ENCODE data around the gene SLC28A2. TPM values are rescaled to one million over a fixed set of nuclear protein-coding genes. Genes with fewer than 3 reads are reported as not detected.
A peak's percentile ranks its signal among the peaks of the same experiment; 100 is the strongest.

The SLC28A2 gene
- total RNA-seq, result not detected

- H3K36me3 Mint-ChIP-seq (ENCODE audit: low read depth), result no peaks in the 10 kb centered on the region
- ChIA-PET POLR2A (no interaction called here), CTCF (no interaction called here)
- no peak for DNase-seq
- no peak within 1 kb of the TSS for H3K27ac Mint-ChIP-seq
- peaks cover 4% of the 10 kb centered on the region for H3K9me3 Mint-ChIP-seq
- no peaks in the 10 kb centered on the region for H3K4me1 Mint-ChIP-seq
- no peaks in the 10 kb centered on the region for H3K27me3 Mint-ChIP-seq
- no peak within 1 kb of the TSS for H3K4me3 Mint-ChIP-seq
Observed at GRCh38 chr15:45251888-45252287, at the start of gene SLC28A2. Gene SLC28A2, plus strand, starts transcription at chr15:45252234. Its CDS starts 982 bp downstream, at chr15:45253216.

GRCh38 chr15:45203182-45203581, 48.9 kb upstream of the SLC28A2 start:
- CTCF ChIA-PET, result interaction anchor here (1.3 to 9.7 kb wide), 6 partner anchors 10 to 197 kb away, joined by 3 to 163 read pairs (median 6); a partner anchor contains a TSS
- Mint-ChIP-seq H3K27ac (no peak overlapping the region), H3K4me1 (peaks cover 17% of the 10 kb centered on the region), H3K9me3 (no peaks in the 10 kb centered on the region), H3K27me3 (peaks cover 16% of the 10 kb centered on the region), H3K36me3 (ENCODE audit: low read depth) (peaks cover 4% of the 10 kb centered on the region), H3K4me3 (no peak overlapping the region)
- POLR2A ChIA-PET, result interaction anchor here (2.0 to 4.9 kb wide), 2 partner anchors 39 to 199 kb away, joined by 7 to 51 read pairs; a partner anchor contains a TSS
- DNase-seq, result no peak

GRCh38 chr15:45205192-45205591, 46.8 kb upstream of the SLC28A2 start:
- DNase-seq, result peak; percentile 73
- H3K4me3 Mint-ChIP-seq, result no peak overlapping the region
- peaks cover 16% of the 10 kb centered on the region for H3K27me3 Mint-ChIP-seq
- no peaks in the 10 kb centered on the region for H3K9me3 Mint-ChIP-seq
- H3K4me1 Mint-ChIP-seq, result peaks cover 4% of the 10 kb centered on the region
- POLR2A ChIA-PET, result interaction anchor here (0.6 to 2.0 kb wide), 3 partner anchors 29 to 197 kb away, joined by 3 to 7 read pairs (median 6); a partner anchor contains a TSS
- H3K27ac Mint-ChIP-seq, result no peak overlapping the region
- CTCF ChIA-PET, result interaction anchor here (0.7 to 9.7 kb wide), 16 partner anchors 10 to 226 kb away, joined by 3 to 163 read pairs (median 4); a partner anchor contains a TSS
- H3K36me3 Mint-ChIP-seq (ENCODE audit: low read depth), result no peaks in the 10 kb centered on the region

- H3K4me3 Mint-ChIP-seq, result no peak overlapping the region
- no peaks in the 10 kb centered on the region for H3K9me3 Mint-ChIP-seq
- peaks cover 10% of the 10 kb centered on the region for H3K27me3 Mint-ChIP-seq
- ChIA-PET CTCF (interaction anchor here (1.0 to 2.3 kb wide), 3 partner anchors 9 to 49 kb away, joined by 3 to 11 read pairs (median 6); no protein-coding TSS in a partner anchor), POLR2A (no interaction called here)
- no peaks in the 10 kb centered on the region for H3K4me1 Mint-ChIP-seq
- no peak for DNase-seq
- H3K27ac Mint-ChIP-seq, result no peak overlapping the region
- H3K36me3 Mint-ChIP-seq (ENCODE audit: low read depth), result no peaks in the 10 kb centered on the region
Observed at GRCh38 chr15:45212493-45212892, 39.5 kb upstream of the SLC28A2 start.

GRCh38 chr15:45221053-45221599, 30.9 kb upstream of the SLC28A2 start:
- POLR2A ChIA-PET, result no interaction called here
- CTCF ChIA-PET, result no interaction called here
- Mint-ChIP-seq H3K4me3 (no peak overlapping the region), H3K36me3 (ENCODE audit: low read depth) (no peaks in the 10 kb centered on the region), H3K4me1 (no peaks in the 10 kb centered on the region), H3K27me3 (peaks cover 32% of the 10 kb centered on the region), H3K9me3 (no peaks in the 10 kb centered on the region), H3K27ac (no peak overlapping the region)
- DNase-seq, result no peak

GRCh38 chr15:45221967-45222366, 30.1 kb upstream of the SLC28A2 start:
- peaks cover 32% of the 10 kb centered on the region for H3K27me3 Mint-ChIP-seq

GRCh38 chr15:45224621-45225217, 27.3 kb upstream of the SLC28A2 start:
- Mint-ChIP-seq H3K27ac (no peak overlapping the region), H3K36me3 (ENCODE audit: low read depth) (no peaks in the 10 kb centered on the region), H3K4me1 (no peaks in the 10 kb centered on the region), H3K27me3 (peaks cover 30% of the 10 kb centered on the region), H3K4me3 (no peak overlapping the region), H3K9me3 (no peaks in the 10 kb centered on the region)
- DNase-seq, result no peak
- CTCF ChIA-PET, result no interaction called here
- POLR2A ChIA-PET, result no interaction called here

More at GRCh38 chr15:45221967-45222366, 30.1 kb upstream of the SLC28A2 start:
- ChIA-PET CTCF (no interaction called here), POLR2A (no interaction called here)
- H3K36me3 Mint-ChIP-seq (ENCODE audit: low read depth), result no peaks in the 10 kb centered on the region
- H3K9me3 Mint-ChIP-seq, result no peaks in the 10 kb centered on the region
- no peak for DNase-seq
- H3K4me3 Mint-ChIP-seq, result no peak overlapping the region
- H3K27ac Mint-ChIP-seq, result no peak overlapping the region
- no peaks in the 10 kb centered on the region for H3K4me1 Mint-ChIP-seq

- Mint-ChIP-seq H3K27me3 (peaks cover 25% of the 10 kb centered on the region), H3K36me3 (ENCODE audit: low read depth) (no peaks in the 10 kb centered on the region), H3K4me3 (no peak overlapping the region), H3K4me1 (no peaks in the 10 kb centered on the region), H3K9me3 (no peaks in the 10 kb centered on the region), H3K27ac (no peak overlapping the region)
- ChIA-PET POLR2A (no interaction called here), CTCF (no interaction called here)
- no peak for DNase-seq
Observed at GRCh38 chr15:45225506-45226273, 26.3 kb upstream of the SLC28A2 start.

GRCh38 chr15:45228931-45229330, 23.1 kb upstream of the SLC28A2 start:
- CTCF ChIA-PET, result no interaction called here

GRCh38 chr15:45230245-45230965, 21.6 kb upstream of the SLC28A2 start:
- ChIA-PET POLR2A (no interaction called here), CTCF (no interaction called here)
- Mint-ChIP-seq H3K9me3 (peaks cover 9% of the 10 kb centered on the region), H3K4me1 (no peaks in the 10 kb centered on the region), H3K36me3 (ENCODE audit: low read depth) (no peaks in the 10 kb centered on the region), H3K4me3 (no peak overlapping the region), H3K27me3 (peaks cover 4% of the 10 kb centered on the region), H3K27ac (no peak overlapping the region)
- DNase-seq, result no peak

More at GRCh38 chr15:45228931-45229330, 23.1 kb upstream of the SLC28A2 start:
- H3K9me3 Mint-ChIP-seq, result peaks cover 2% of the 10 kb centered on the region
- peaks cover 7% of the 10 kb centered on the region for H3K27me3 Mint-ChIP-seq
- no peaks in the 10 kb centered on the region for H3K4me1 Mint-ChIP-seq
- H3K4me3 Mint-ChIP-seq, result no peak overlapping the region
- H3K27ac Mint-ChIP-seq, result no peak overlapping the region
- DNase-seq, result no peak
- POLR2A ChIA-PET, result no interaction called here
- H3K36me3 Mint-ChIP-seq (ENCODE audit: low read depth), result no peaks in the 10 kb centered on the region

GRCh38 chr15:45231132-45231531, 20.9 kb upstream of the SLC28A2 start:
- ChIA-PET CTCF (no interaction called here), POLR2A (no interaction called here)
- Mint-ChIP-seq H3K9me3 (peaks cover 11% of the 10 kb centered on the region), H3K4me3 (no peak overlapping the region), H3K4me1 (no peaks in the 10 kb centered on the region), H3K36me3 (ENCODE audit: low read depth) (no peaks in the 10 kb centered on the region), H3K27ac (no peak overlapping the region), H3K27me3 (peaks cover 4% of the 10 kb centered on the region)
- no peak for DNase-seq

GRCh38 chr15:45231864-45232562, 20.0 kb upstream of the SLC28A2 start:
- ChIA-PET POLR2A (no interaction called here), CTCF (interaction anchor here (0.6 kb wide), 1 partner anchor 25 kb away, joined by 4 read pairs; no protein-coding TSS in a partner anchor)
- Mint-ChIP-seq H3K27me3 (peaks cover 4% of the 10 kb centered on the region), H3K27ac (no peak overlapping the region), H3K4me1 (no peaks in the 10 kb centered on the region), H3K9me3 (peaks cover 11% of the 10 kb centered on the region), H3K4me3 (no peak overlapping the region), H3K36me3 (ENCODE audit: low read depth) (no peaks in the 10 kb centered on the region)
- DNase-seq, result no peak
